HUDEP-2 (cell line): ENCODE data around the gene OGT.
"Not testable (repeated sequence)": the region's sequence is repeated elsewhere in the genome, so short reads cannot be mapped to it uniquely, and the experiment has no call there.

Experiments
- DNase-seq, 76 experiments: peaks; one replicate each; lab custom pipeline; 2025; ENCODE audit not compliant: unreplicated experiment in 76 of 76; lab: John Stamatoyannopoulos, UW

OGT gene

GRCh38 chrX:71532753-71533425 lies at the start of gene OGT:
OGT (plus strand) TSS chrX:71533104; CDS start chrX:71533300, 196 bp downstream.
- DNase-seq = peak in 75 of 76 experiments; percentile 21 to 96 (median 87)

GRCh38 chrX:71487814-71488213 lies 45.1 kb upstream of the OGT start:
- no peak for DNase-seq

- no peak for DNase-seq
Observed at GRCh38 chrX:71489540-71489939, 43.4 kb upstream of the OGT start.

- peak in 67 of 76 experiments; percentile 0 to 60 (median 27) for DNase-seq
Observed at GRCh38 chrX:71492231-71493065, 40.5 kb upstream of the OGT start.

- peak in 2 of 76 experiments; percentile 1 to 15 for DNase-seq
Observed at GRCh38 chrX:71493111-71493613, 39.7 kb upstream of the OGT start.

GRCh38 chrX:71495979-71496378 lies 36.9 kb upstream of the OGT start:
- DNase-seq = not testable (repeated sequence)

GRCh38 chrX:71496476-71496875 lies 36.4 kb upstream of the OGT start:
- no peak for DNase-seq

GRCh38 chrX:71502080-71502479 lies 30.8 kb upstream of the OGT start:
- DNase-seq = not testable (repeated sequence)

- no peak for DNase-seq
Observed at GRCh38 chrX:71504346-71504745, 28.6 kb upstream of the OGT start.

GRCh38 chrX:71509289-71509688 lies 23.6 kb upstream of the OGT start:
- no peak for DNase-seq

GRCh38 chrX:71510161-71510560 lies 22.7 kb upstream of the OGT start:
- DNase-seq = no peak

GRCh38 chrX:71513731-71514130 lies 19.2 kb upstream of the OGT start:
- DNase-seq = not testable (repeated sequence)

- DNase-seq = no peak
Observed at GRCh38 chrX:71514367-71515037, 18.4 kb upstream of the OGT start.

- no peak for DNase-seq
Observed at GRCh38 chrX:71515038-71515396, 17.9 kb upstream of the OGT start.

- DNase-seq = no peak
Observed at GRCh38 chrX:71525316-71525715, 7.6 kb upstream of the OGT start.

GRCh38 chrX:71532078-71532752 lies 689 bp upstream of the OGT start:
- peak in 49 of 76 experiments; percentile 1 to 57 (median 17) for DNase-seq

GRCh38 chrX:71533516-71533850 lies 579 bp downstream of the OGT start:
- peak in 5 of 76 experiments; percentile 0 to 36 (median 16) for DNase-seq

GRCh38 chrX:71533851-71534561 lies 1.1 kb downstream of the OGT start:
- DNase-seq = peak in 42 of 76 experiments; percentile 1 to 40 (median 10)

GRCh38 chrX:71534773-71535544 lies 2.1 kb downstream of the OGT start:
- no peak for DNase-seq
